GM04503 (cell line): Measurements from ENCODE around the gene SH2D2A.

Experiments used
- DNase-seq: peaks from one replicate; pipeline ENCODE4 v3.0.0-alpha.2; 2012; ENCODE audit warnings: low read depth

Gene SH2D2A

GRCh38 chr1:156847591-156848460, 31.2 kb upstream of the SH2D2A start:
- DNase-seq, result no peak

- no peak for DNase-seq
Measured at GRCh38 chr1:156846643-156847042, 30.0 kb upstream of the SH2D2A start.

GRCh38 chr1:156845953-156846545, 29.4 kb upstream of the SH2D2A start:
- no peak for DNase-seq

GRCh38 chr1:156845055-156845952, 28.7 kb upstream of the SH2D2A start:
- DNase-seq, result no peak

- no peak for DNase-seq
Measured at GRCh38 chr1:156844638-156845037, 28.0 kb upstream of the SH2D2A start.

GRCh38 chr1:156844102-156844501, 27.5 kb upstream of the SH2D2A start:
- DNase-seq, result no peak

- DNase-seq, result no peak
Measured at GRCh38 chr1:156842618-156843300, 26.1 kb upstream of the SH2D2A start.

GRCh38 chr1:156841295-156841855, 24.7 kb upstream of the SH2D2A start:
- DNase-seq, result no peak

GRCh38 chr1:156840898-156841279, 24.2 kb upstream of the SH2D2A start:
- no peak for DNase-seq

GRCh38 chr1:156840186-156840897, 23.7 kb upstream of the SH2D2A start:
- no peak for DNase-seq

- DNase-seq, result no peak
Measured at GRCh38 chr1:156839426-156840109, 22.9 kb upstream of the SH2D2A start.

GRCh38 chr1:156838972-156839371, 22.3 kb upstream of the SH2D2A start:
- DNase-seq, result no peak

- no peak for DNase-seq
Measured at GRCh38 chr1:156836892-156837291, 20.2 kb upstream of the SH2D2A start.

- no peak for DNase-seq
Measured at GRCh38 chr1:156836041-156836654, 19.5 kb upstream of the SH2D2A start.

- DNase-seq, result no peak
Measured at GRCh38 chr1:156834322-156834721, 17.7 kb upstream of the SH2D2A start.

- no peak for DNase-seq
Measured at GRCh38 chr1:156833603-156834002, 17.0 kb upstream of the SH2D2A start.

- DNase-seq, result no peak
Measured at GRCh38 chr1:156832434-156832833, 15.8 kb upstream of the SH2D2A start.

GRCh38 chr1:156828400-156829124, 11.9 kb upstream of the SH2D2A start:
- no peak for DNase-seq

GRCh38 chr1:156826630-156827029, 10.0 kb upstream of the SH2D2A start:
- DNase-seq, result no peak
